HG02623 (cell line): ENCODE results near the gene TREH.
"Not testable (repeated sequence)": the region's sequence is repeated elsewhere in the genome, so short reads cannot be mapped to it uniquely, and the experiment has no call there.

Experiments used
- ATAC-seq: cut with Tn5 transposase; IDR thresholded peaks from one replicate; pipeline ENCODE4 v1.9.1; 2021; ENCODE audit warnings: moderate library complexity; ENCODE audit not compliant: unreplicated experiment

TREH gene

GRCh38 chr11:118614511-118614910, 64.9 kb downstream of the TREH start:
- ATAC-seq = no peak

- no peak for ATAC-seq
These were observed 67.1 kb downstream of the TREH start for GRCh38 chr11:118612378-118612777.

GRCh38 chr11:118611433-118611795, 68.0 kb downstream of the TREH start:
- not testable (repeated sequence) for ATAC-seq

GRCh38 chr11:118610773-118611432, 68.5 kb downstream of the TREH start:
- no peak for ATAC-seq

- no peak for ATAC-seq
These were observed 69.2 kb downstream of the TREH start for GRCh38 chr11:118610225-118610772.

- no peak for ATAC-seq
These were observed 69.8 kb downstream of the TREH start for GRCh38 chr11:118609380-118610224.

GRCh38 chr11:118608360-118609227, 70.9 kb downstream of the TREH start:
- no peak for ATAC-seq

GRCh38 chr11:118607401-118608359, 71.8 kb downstream of the TREH start, which contains the start of gene PHLDB1:
Gene PHLDB1, plus strand, starts transcription at chr11:118607615. Its CDS starts 6,222 bp downstream, at chr11:118613837.
- ATAC-seq = no peak
